Measurements from ENCODE around the gene PHF19.

Gene PHF19

DNA sequence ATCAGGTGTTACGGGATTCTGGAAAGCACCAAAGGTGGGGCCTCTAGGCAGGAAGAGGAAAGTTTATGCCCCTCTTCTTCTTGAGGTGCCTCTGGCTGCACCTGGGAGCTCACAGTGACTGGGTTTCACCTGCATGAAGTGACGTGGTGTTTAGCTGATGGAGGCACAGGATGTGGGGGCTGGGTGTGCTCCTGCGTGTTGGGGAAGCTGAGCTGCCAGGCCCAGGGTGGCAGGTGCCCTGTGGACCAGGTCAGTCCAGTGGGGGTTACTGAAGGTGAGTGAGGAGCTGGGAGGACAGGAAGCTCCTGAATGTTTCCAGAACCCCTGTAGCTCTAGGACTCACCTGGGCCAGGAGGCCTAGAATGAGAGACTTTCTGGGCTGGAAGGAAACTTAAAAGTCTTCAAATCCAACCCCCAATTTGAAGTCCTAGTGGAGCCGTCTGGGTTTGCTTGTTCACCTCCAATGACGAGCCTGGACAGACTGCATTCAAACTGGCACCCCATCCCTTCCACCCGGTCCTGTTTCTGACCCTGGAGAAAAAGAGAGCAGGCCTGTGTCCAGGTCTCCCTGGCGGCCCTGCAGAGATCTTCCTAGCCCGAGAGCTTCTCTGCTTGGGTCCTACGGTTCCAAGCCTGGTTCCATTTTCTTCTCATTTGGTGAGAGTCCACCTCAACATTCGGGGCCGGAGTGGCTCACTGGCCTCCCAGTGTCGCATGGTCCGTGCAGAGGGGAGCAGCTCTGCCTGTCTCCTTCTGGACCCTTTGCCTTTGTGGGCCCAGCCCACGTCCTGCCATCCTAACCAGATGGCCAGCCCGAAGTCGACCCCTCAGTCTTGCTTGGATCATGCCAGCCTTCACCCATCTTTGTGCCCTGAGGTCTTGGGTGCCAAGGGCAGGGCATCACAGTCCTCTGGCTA, 27.3 kb upstream of the PHF19 start:
- Histone ChIP-seq H3K27ac (ENCODE audit: low read depth, low read length) (no peak overlapping the region), H3K4me1 (ENCODE audit: control insufficient read depth in 1 of 2, insufficient read depth in 2 of 2, low read length in 2 of 2) (no peaks in the 10 kb centered on the region), H3K4me2 (ENCODE audit: low read length) (no peak overlapping the region), H2BK12ac (ENCODE audit: low read length) (no peak overlapping the region), H4K12ac (ENCODE audit: low read depth, low read length) (no peak overlapping the region), H2BK5ac (ENCODE audit: low read depth, low read length, poor library complexity) (no peak overlapping the region), H3K9ac (ENCODE audit: low read length) (no peak overlapping the region), H3K27me3 (ENCODE audit: insufficient read depth, low read length) (no peaks in the 10 kb centered on the region), H2BK120ac (ENCODE audit: insufficient read depth, low read length, poor library complexity) (no peak overlapping the region), H4K8ac (ENCODE audit: low read depth, low read length) (no peak overlapping the region), H3K4ac (ENCODE audit: low read depth, low read length) (no peak overlapping the region), H2AK5ac (ENCODE audit: low read length) (no peak overlapping the region), H3K23ac (ENCODE audit: low read length) (no peak overlapping the region), H3K79me2 (ENCODE audit: control insufficient read depth, insufficient read depth, low read length, poor library complexity) (no peaks in the 10 kb centered on the region), H2AFZ (ENCODE audit: insufficient read depth, low read length, poor library complexity) (no peak overlapping the region), H3K14ac (ENCODE audit: low read length) (no peak overlapping the region), H3K18ac (ENCODE audit: low read length) (no peak overlapping the region), H4K91ac (ENCODE audit: low read depth, low read length) (no peak overlapping the region), H3K9me3 (ENCODE audit: insufficient read depth, low read depth, low read length) (peaks cover 2% of the 10 kb centered on the region), H3K4me3 (ENCODE audit: low read depth, low read length) (no peak overlapping the region), H3K36me3 (ENCODE audit: control insufficient read depth in 1 of 2, insufficient read depth in 2 of 2, low read length in 2 of 2) (no peaks in the 10 kb centered on the region), H3K79me1 (ENCODE audit: low read length) (no peaks in the 10 kb centered on the region)
- DNase-seq: no peak
- WGBS (ENCODE audit: extremely low coverage, insufficient coverage, insufficient read length): no CpG with 5 or more reads among the region's 16 CpGs

DNA sequence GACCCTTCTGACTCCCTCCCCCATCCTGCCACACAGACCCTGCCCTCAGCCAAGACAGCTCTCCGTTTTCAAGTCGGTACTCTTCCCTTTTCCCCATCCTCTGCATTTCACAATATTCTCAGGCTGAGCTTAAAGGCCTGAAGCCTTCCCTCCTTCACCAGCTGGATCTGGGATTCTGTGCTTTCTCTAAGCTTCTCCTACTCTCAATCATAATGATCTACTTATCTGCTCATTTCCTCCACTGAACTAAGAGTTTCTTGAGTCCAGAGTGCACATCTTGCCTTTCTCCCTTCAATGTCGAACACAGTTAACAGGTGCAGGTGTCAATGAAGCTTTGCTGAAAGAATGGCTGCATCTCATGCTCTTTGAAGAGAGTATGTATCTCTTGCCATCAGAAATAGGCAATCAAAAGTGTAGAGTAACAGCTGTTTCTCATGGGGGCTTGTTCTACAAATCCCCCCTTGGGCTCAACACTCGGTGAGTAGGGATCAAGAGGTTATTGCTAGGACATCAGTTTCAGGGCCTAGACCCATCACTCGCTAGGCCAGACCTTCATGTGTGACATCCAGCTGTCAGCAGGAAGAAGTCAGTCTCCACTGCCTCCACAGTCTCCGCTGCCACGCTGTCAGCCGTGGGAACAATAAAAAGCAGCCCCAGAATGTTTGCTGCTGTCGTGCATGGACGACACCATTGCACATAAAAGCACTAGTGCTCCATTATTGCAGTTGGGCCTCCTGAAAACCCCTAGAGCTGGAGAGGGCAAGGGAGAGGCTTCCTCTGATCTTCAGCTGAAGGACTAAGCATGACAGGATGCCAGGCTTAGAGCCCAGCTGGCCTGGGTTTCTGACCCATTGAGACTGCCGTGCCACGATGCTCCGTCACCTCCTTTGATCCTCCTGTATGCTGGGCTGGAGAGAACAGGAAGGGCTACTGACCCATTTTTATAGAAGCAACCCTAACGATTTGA, 25.9 kb upstream of the PHF19 start:
- H2AFZ ChIP-seq (ENCODE audit: insufficient read depth, low read length, poor library complexity): no peak overlapping the region
- no peak overlapping the region for H3K4me2 ChIP-seq (ENCODE audit: low read length)
- no peak overlapping the region for H4K8ac ChIP-seq (ENCODE audit: low read depth, low read length)
- H3K36me3 ChIP-seq (ENCODE audit: control insufficient read depth in 1 of 2, insufficient read depth in 2 of 2, low read length in 2 of 2): no peaks in the 10 kb centered on the region
- H3K9me3 ChIP-seq (ENCODE audit: insufficient read depth, low read depth, low read length): no peaks in the 10 kb centered on the region
- H3K18ac ChIP-seq (ENCODE audit: low read length): no peak overlapping the region
- no peak overlapping the region for H2BK120ac ChIP-seq (ENCODE audit: insufficient read depth, low read length, poor library complexity)
- no peak overlapping the region for H3K4ac ChIP-seq (ENCODE audit: low read depth, low read length)
- no peaks in the 10 kb centered on the region for H3K27me3 ChIP-seq (ENCODE audit: insufficient read depth, low read length)
- no peak overlapping the region for H3K9ac ChIP-seq (ENCODE audit: low read length)
- H3K23ac ChIP-seq (ENCODE audit: low read length): no peak overlapping the region
- no peak overlapping the region for H2BK5ac ChIP-seq (ENCODE audit: low read depth, low read length, poor library complexity)
- DNase-seq: no peak
- H4K12ac ChIP-seq (ENCODE audit: low read depth, low read length): no peak overlapping the region
- no peak overlapping the region for H3K27ac ChIP-seq (ENCODE audit: low read depth, low read length)
- no peak overlapping the region for H2BK12ac ChIP-seq (ENCODE audit: low read length)
- no peak overlapping the region for H4K91ac ChIP-seq (ENCODE audit: low read depth, low read length)
- H3K79me1 ChIP-seq (ENCODE audit: low read length): no peaks in the 10 kb centered on the region
- H3K14ac ChIP-seq (ENCODE audit: low read length): no peak overlapping the region
- H3K4me1 ChIP-seq (ENCODE audit: control insufficient read depth in 1 of 2, insufficient read depth in 2 of 2, low read length in 2 of 2): no peaks in the 10 kb centered on the region
- WGBS (ENCODE audit: extremely low coverage, insufficient coverage, insufficient read length): no CpG with 5 or more reads among the region's 14 CpGs
- no peak overlapping the region for H2AK5ac ChIP-seq (ENCODE audit: low read length)
- no peaks in the 10 kb centered on the region for H3K79me2 ChIP-seq (ENCODE audit: control insufficient read depth, insufficient read depth, low read length, poor library complexity)
- H3K4me3 ChIP-seq (ENCODE audit: low read depth, low read length): no peak overlapping the region

DNA sequence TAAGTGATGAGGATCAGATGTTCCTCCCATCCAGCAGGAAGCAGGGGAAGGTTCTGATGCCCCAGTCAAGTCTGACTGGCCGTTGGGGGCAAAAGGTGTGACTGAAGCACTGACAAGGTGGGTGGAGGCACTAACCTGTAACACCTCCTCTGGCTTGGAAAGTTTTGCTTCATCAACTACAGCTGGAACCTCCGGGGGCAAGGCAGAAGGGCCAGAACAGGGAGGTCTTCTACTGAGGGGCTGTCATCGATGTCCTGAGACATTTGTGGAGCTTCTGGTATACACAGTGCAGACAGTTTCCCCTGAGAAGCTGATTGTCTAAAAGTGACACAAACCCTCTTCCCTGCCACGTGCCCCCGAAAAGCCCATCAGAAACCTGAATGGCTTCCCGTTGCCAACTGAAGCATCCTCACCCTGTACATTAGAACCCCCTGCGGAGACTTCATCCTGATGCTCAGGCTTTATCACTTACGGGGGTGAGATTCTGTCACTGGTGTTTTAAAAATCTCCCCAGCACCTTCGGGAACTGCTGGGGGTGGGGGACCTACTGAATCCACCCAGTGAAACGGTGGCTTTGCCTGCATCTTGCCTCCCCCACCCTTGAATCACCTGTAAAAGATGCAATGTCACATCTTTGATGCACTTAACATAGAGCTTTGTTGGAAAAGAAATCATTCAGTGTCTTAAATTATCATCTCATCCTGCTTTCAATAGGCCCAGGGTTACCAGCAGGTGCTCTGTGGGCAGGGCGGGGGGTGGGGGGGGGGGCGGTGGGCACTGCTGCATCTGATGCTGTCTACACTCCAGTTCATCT, 25.0 kb upstream of the PHF19 start:
- DNase-seq: no peak
- Histone ChIP-seq H2AFZ (ENCODE audit: insufficient read depth, low read length, poor library complexity) (no peak overlapping the region), H3K27me3 (ENCODE audit: insufficient read depth, low read length) (no peaks in the 10 kb centered on the region), H2BK5ac (ENCODE audit: low read depth, low read length, poor library complexity) (no peak overlapping the region), H3K4me2 (ENCODE audit: low read length) (no peak overlapping the region), H3K4me3 (ENCODE audit: low read depth, low read length) (no peak overlapping the region), H4K12ac (ENCODE audit: low read depth, low read length) (no peak overlapping the region), H4K91ac (ENCODE audit: low read depth, low read length) (no peak overlapping the region), H2BK12ac (ENCODE audit: low read length) (no peak overlapping the region), H2BK120ac (ENCODE audit: insufficient read depth, low read length, poor library complexity) (no peak overlapping the region), H3K9me3 (ENCODE audit: insufficient read depth, low read depth, low read length) (no peaks in the 10 kb centered on the region), H3K36me3 (ENCODE audit: control insufficient read depth in 1 of 2, insufficient read depth in 2 of 2, low read length in 2 of 2) (no peaks in the 10 kb centered on the region), H3K27ac (ENCODE audit: low read depth, low read length) (no peak overlapping the region), H4K8ac (ENCODE audit: low read depth, low read length) (no peak overlapping the region), H3K79me2 (ENCODE audit: control insufficient read depth, insufficient read depth, low read length, poor library complexity) (no peaks in the 10 kb centered on the region), H3K23ac (ENCODE audit: low read length) (no peak overlapping the region), H2AK5ac (ENCODE audit: low read length) (no peak overlapping the region), H3K4me1 (ENCODE audit: control insufficient read depth in 1 of 2, insufficient read depth in 2 of 2, low read length in 2 of 2) (no peaks in the 10 kb centered on the region), H3K79me1 (ENCODE audit: low read length) (no peaks in the 10 kb centered on the region), H3K18ac (ENCODE audit: low read length) (no peak overlapping the region), H3K4ac (ENCODE audit: low read depth, low read length) (no peak overlapping the region), H3K14ac (ENCODE audit: low read length) (no peak overlapping the region), H3K9ac (ENCODE audit: low read length) (no peak overlapping the region)
- no CpG with 5 or more reads among the region's 12 CpGs for WGBS (ENCODE audit: extremely low coverage, insufficient coverage, insufficient read length)

DNA sequence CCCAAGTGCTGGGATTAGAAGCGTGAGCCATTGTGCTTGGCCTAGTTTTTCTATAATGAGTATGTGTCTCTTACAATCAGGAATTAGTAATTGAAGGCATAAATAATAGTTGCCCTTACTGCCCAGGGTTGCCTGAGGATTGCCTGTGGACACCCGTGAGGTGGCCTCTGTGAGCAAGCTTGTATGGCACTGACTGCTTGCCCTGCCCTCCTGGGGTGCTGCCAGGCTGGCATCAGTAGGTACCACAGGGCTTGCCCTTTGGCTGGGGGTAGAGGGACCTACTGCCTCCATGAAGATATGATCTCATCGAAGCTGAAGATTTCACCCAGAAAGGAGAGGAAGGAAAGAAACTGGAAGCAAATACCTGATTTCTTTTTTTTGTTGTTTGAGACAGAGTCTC, 23.8 kb upstream of the PHF19 start:
- no peak overlapping the region for H3K4ac ChIP-seq (ENCODE audit: low read depth, low read length)
- H2AFZ ChIP-seq (ENCODE audit: insufficient read depth, low read length, poor library complexity): no peak overlapping the region
- H3K27me3 ChIP-seq (ENCODE audit: insufficient read depth, low read length): no peaks in the 10 kb centered on the region
- no peak overlapping the region for H2BK120ac ChIP-seq (ENCODE audit: insufficient read depth, low read length, poor library complexity)
- H4K91ac ChIP-seq (ENCODE audit: low read depth, low read length): no peak overlapping the region
- H2AK5ac ChIP-seq (ENCODE audit: low read length): no peak overlapping the region
- H2BK12ac ChIP-seq (ENCODE audit: low read length): no peak overlapping the region
- no peak overlapping the region for H4K8ac ChIP-seq (ENCODE audit: low read depth, low read length)
- H3K4me1 ChIP-seq (ENCODE audit: control insufficient read depth in 1 of 2, insufficient read depth in 2 of 2, low read length in 2 of 2): no peaks in the 10 kb centered on the region
- no peak overlapping the region for H2BK5ac ChIP-seq (ENCODE audit: low read depth, low read length, poor library complexity)
- H3K18ac ChIP-seq (ENCODE audit: low read length): no peak overlapping the region
- WGBS (ENCODE audit: extremely low coverage, insufficient coverage, insufficient read length): no CpG with 5 or more reads among the region's 3 CpGs
- H4K12ac ChIP-seq (ENCODE audit: low read depth, low read length): no peak overlapping the region
- no peaks in the 10 kb centered on the region for H3K79me1 ChIP-seq (ENCODE audit: low read length)
- no peaks in the 10 kb centered on the region for H3K9me3 ChIP-seq (ENCODE audit: insufficient read depth, low read depth, low read length)
- no peak for DNase-seq
- no peak overlapping the region for H3K14ac ChIP-seq (ENCODE audit: low read length)
- no peak overlapping the region for H3K23ac ChIP-seq (ENCODE audit: low read length)
- H3K79me2 ChIP-seq (ENCODE audit: control insufficient read depth, insufficient read depth, low read length, poor library complexity): no peaks in the 10 kb centered on the region
- H3K9ac ChIP-seq (ENCODE audit: low read length): no peak overlapping the region
- H3K4me3 ChIP-seq (ENCODE audit: low read depth, low read length): no peak overlapping the region
- H3K4me2 ChIP-seq (ENCODE audit: low read length): no peak overlapping the region
- no peaks in the 10 kb centered on the region for H3K36me3 ChIP-seq (ENCODE audit: control insufficient read depth in 1 of 2, insufficient read depth in 2 of 2, low read length in 2 of 2)
- no peak overlapping the region for H3K27ac ChIP-seq (ENCODE audit: low read depth, low read length)

All from trophoblast cell (in vitro differentiated cells and primary cell).